ENCODE measurements around the gene MAP4K3.

DNA sequence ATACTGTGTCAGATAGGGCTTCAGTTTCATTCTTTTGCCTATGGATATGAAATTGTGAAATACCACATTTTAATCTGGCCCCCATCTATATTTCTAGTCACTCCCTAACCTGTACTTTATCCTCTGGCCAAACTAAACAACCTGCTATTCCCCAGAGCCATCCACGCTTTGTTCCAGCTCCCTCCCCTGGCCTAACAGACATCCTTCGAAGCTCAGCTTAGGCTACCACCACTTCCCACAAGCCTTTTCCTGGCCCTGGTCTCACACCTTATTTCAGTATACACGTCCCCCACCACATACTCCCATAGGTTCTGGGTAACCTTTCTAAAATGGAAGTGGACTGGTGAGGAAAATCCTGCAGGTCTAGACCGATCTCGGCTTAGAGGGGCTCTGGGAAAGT, 55.4 kb downstream of the MAP4K3 start:
- TF ChIP-seq REST (IDR thresholded peaks at IDR 0.05; ENCODE audit: insufficient read depth in 1 of 2, low read depth in 2 of 2, low read length in 2 of 2) (no peak), POLR2AphosphoS5 (IDR thresholded peaks at IDR 0.05; ENCODE audit: low read depth, low read length) (no peak)
